ENCODE results near the gene NTMT1.

Gene NTMT1

GRCh38 chr9:129590466-129590865, 35.5 kb upstream of the NTMT1 start:
- TF ChIP-seq GATA3 (IDR thresholded peaks at IDR 0.05; ENCODE audit: low read depth, low read length) = no peak
- no peak for TF ChIP-seq GATA2 (IDR thresholded peaks at IDR 0.05; ENCODE audit: low read depth, low read length)

DNA sequence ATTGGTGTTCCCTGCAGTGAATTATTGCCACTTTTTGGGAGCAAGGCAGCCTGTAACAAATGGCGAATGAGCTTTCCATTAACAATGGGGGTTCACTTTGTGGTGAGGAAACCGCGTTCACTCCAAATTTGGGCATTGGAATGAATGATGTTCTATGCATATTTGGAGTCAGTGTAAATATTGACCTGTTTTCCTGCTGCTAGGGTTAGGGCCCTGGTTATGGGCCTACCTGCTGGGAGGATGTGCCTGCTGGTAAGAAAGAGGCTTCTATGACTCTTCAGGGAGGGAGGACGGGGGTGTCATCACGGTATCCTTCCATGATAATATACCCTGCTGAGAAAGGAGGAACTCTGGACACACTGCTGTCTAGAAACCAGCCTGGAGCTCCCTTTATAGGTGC, 34.0 kb upstream of the NTMT1 start:
- TF ChIP-seq GATA2 (IDR thresholded peaks at IDR 0.05; ENCODE audit: low read depth, low read length) = no peak
- TF ChIP-seq GATA3 (IDR thresholded peaks at IDR 0.05; ENCODE audit: low read depth, low read length) = no peak

GRCh38 chr9:129594632-129595031, 31.3 kb upstream of the NTMT1 start:
- TF ChIP-seq GATA3 (IDR thresholded peaks at IDR 0.05; ENCODE audit: low read depth, low read length) = no peak
- TF ChIP-seq GATA2 (IDR thresholded peaks at IDR 0.05; ENCODE audit: low read depth, low read length) = no peak

DNA sequence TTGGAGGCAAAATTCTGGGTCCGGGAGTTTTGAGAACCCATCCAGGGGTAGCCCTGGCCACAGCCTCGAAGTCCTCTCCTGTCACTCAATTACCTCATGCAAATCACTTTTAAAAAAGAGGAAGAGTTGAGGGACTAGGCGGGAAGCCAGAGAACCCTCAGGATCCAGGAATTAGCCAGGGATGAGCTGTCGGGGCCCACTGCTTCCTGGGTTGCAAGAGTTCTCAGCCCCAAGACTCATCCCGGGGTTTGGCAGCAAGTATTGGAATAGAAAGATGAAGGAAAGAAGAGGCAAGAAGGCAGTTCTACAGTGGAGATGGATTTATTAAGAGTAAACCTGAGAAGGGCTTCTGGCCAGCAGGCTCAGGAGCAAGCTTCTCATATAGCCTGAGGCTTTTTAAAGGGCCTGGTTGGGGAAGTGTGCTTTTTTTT, 30.6 kb upstream of the NTMT1 start:
- no peak for TF ChIP-seq GATA2 (IDR thresholded peaks at IDR 0.05; ENCODE audit: low read depth, low read length)
- no peak for TF ChIP-seq GATA3 (IDR thresholded peaks at IDR 0.05; ENCODE audit: low read depth, low read length)

GRCh38 chr9:129595903-129596540, 29.9 kb upstream of the NTMT1 start:
- TF ChIP-seq GATA3 (IDR thresholded peaks at IDR 0.05; ENCODE audit: low read depth, low read length) (no peak), GATA2 (IDR thresholded peaks at IDR 0.05; ENCODE audit: low read depth, low read length) (no peak)

DNA sequence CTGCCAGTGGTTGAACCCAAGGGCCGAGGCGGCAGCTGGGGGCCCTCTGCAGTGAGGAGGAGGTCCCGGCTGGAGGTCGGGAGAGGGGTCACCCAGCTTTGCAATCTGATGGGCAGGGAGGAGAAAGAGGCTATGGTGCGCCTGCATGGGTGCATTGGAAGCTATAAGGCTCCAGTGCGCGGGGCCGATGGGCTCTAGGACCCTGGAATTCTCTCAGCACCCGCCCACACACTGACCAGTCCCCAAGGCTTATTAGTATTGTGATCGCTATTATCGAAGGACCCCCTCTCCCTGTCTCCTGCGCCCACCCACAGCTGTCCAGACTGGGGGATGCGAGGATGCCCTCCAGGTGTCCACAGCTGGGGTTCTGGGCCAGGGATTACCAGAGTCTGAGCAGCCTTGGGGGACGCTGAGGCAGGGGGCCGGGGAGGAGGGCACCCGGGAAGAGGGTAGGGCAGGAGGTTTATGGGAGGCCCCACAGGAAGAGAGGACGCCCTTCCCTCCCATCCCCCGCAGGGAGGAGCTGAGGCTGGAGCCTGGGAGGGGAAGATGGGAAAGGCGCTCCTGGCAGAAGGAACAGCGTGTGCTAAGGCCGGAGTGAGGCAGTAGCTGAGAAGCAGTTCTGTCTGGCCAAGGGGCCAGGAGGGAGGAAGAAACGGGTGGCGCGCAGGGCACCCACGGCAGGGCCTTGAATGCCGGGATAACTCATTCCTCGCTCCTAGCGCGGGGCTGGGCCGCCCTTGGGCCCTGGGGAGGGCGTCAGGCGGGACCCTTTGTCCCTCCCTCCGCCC, 29.2 kb upstream of the NTMT1 start:
- no peak for TF ChIP-seq GATA2 (IDR thresholded peaks at IDR 0.05; ENCODE audit: low read depth, low read length)
- no peak for TF ChIP-seq GATA3 (IDR thresholded peaks at IDR 0.05; ENCODE audit: low read depth, low read length)

DNA sequence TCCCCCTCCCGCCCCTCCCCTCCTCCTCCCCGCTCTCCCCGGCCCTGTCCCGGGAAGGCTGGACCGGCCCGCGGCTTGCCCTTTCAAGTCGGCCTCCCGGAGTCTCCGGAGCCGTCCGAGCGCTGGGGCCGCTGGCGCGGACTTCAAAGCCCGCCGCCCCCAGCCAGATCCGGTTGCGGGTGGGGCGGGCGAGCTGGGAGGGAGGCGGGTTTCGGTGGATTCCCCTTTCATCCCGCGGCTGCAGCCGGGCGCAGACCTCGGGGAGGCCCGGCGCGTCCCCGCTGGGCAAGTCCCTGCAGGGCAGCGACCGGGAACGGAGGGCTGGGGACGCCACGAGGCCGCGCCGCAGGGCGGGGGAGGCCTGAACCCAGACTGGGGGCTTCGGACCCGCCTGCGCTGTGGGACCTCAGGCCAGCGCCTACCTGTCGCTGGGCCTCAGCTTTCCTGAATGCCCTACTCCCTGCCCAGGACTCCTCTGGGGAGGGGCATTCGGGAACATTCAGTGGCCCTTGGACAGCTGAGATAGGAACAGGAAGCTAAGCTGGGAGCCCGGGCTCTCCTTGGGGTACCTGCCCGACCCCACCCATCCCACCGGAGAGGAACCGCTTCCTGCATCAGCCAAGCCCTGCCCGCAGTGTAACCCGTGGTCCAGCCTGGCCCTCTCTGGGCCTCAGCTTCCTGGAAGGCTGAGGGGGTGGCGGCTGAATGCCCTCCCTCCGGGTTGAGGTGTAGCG, 28.4 kb upstream of the NTMT1 start:
- TF ChIP-seq GATA3 (IDR thresholded peaks at IDR 0.05; ENCODE audit: low read depth, low read length) (no peak), GATA2 (IDR thresholded peaks at IDR 0.05; ENCODE audit: low read depth, low read length) (no peak)

DNA sequence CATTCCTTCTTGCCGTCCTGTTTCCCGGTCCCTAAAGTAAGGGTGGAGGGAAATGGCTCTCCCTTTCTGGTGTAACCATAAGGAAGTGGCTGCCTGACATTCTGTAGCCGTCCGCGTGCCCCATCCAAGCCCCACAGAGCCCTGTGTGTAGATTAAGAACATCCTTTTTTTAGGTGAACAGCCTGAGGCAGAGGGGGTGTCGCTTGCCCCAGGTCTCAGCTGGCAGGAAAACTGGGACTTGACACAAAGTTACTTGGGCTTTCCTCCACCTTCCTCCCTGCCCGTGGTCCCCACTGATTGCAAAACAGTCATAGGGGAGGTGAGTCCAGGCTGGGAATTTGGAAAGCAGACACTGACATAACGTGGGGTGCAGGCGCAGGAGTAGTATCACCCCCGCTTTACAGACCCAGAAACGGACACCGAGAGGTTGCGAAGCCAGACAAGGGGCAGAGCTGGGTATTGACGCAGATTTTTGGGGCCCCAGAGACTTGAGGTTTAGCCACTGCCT, 27.8 kb upstream of the NTMT1 start:
- no peak for TF ChIP-seq GATA2 (IDR thresholded peaks at IDR 0.05; ENCODE audit: low read depth, low read length)
- TF ChIP-seq GATA3 (IDR thresholded peaks at IDR 0.05; ENCODE audit: low read depth, low read length) = no peak

DNA sequence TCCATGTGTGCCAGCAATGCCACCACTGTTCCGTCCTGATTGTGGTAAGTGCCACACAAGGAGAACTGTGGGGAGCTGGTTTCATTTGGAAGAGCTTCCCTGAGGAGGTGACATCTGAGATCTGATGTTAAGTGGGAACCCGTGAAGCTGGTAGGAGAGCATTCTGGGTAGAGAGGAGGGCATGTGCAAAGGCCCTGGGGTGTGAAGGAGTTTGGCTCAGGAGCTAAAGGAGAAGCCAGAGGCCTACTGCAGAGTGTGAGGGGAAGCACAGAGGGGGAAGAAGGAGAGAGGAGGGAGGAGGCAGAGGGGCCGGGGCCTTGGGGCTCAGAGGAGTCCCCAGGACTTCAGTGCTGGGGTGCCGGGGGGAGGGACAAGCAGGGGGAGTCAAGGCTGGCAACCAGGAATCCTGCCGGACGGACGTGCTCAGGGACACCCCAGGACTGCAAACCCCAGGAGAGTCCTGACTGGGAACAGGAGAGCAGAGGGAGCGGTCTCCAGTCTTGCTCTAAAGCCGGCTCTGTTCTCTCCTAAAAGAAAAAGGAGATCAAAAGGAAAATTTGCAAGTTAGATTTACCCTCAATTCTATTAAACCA, 24.8 kb upstream of the NTMT1 start:
- TF ChIP-seq GATA3 (IDR thresholded peaks at IDR 0.05; ENCODE audit: low read depth, low read length) (no peak), GATA2 (IDR thresholded peaks at IDR 0.05; ENCODE audit: low read depth, low read length) (no peak)

GRCh38 chr9:129602598-129603415, 23.2 kb upstream of the NTMT1 start:
- no peak for TF ChIP-seq GATA3 (IDR thresholded peaks at IDR 0.05; ENCODE audit: low read depth, low read length)
- TF ChIP-seq GATA2 (IDR thresholded peaks at IDR 0.05; ENCODE audit: low read depth, low read length) = no peak

- no peak for TF ChIP-seq GATA3 (IDR thresholded peaks at IDR 0.05; ENCODE audit: low read depth, low read length)
- TF ChIP-seq GATA2 (IDR thresholded peaks at IDR 0.05; ENCODE audit: low read depth, low read length) = no peak
Observed at GRCh38 chr9:129604056-129604765, 21.8 kb upstream of the NTMT1 start.

GRCh38 chr9:129604766-129605163, 21.2 kb upstream of the NTMT1 start:
- TF ChIP-seq GATA3 (IDR thresholded peaks at IDR 0.05; ENCODE audit: low read depth, low read length) (no peak), GATA2 (IDR thresholded peaks at IDR 0.05; ENCODE audit: low read depth, low read length) (no peak)

All from SH-SY5Y (cell line).